ENCODE measurements around the gene USP28.
A peak's percentile ranks its signal among the peaks of the same experiment; 100 is the strongest.
"Not testable (repeated sequence)": the region's sequence is repeated elsewhere in the genome, so short reads cannot be mapped to it uniquely, and the experiment has no call there.

The USP28 gene

DNA sequence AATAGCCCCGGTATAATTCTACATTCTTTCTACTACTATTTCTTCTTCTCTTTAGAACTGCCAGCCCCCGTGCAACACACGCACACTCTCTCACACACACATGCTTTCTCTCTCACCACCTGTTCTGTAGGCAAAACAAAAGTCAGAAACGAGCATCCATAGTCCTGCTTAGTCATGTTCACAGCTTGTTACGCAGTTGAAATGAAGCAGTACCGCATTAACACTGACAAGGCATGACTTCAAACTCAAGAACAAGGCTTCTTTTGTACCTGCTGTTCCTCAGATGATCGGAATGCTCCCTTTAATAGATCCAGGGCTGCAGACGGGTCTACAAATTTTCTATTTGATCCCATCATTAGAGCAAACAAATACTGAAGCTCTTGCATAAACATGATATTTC lies 42.2 kb downstream of the USP28 start:
- DNase-seq: no peak

DNA sequence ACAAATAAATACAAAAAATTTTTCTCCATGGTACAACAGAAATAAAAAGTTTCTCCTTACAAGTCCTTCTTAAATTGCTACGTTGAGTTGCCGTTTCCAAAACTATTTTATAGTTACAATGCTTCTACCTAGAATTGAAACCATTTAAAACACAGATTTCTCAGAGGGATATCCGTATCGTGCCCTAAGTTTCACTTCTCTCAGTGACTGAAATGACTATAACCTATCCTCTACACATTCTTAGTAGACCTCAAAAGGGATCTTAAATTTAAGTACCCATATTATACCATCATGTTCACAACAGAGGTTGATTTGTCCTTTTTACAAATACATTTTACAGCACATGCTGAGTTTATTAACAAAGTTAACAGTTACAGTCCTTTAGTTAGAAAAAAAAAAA lies 44.1 kb downstream of the USP28 start:
- no peak for DNase-seq

GRCh38 chr11:113829751-113830150 lies 45.6 kb downstream of the USP28 start:
- DNase-seq: no peak

DNA sequence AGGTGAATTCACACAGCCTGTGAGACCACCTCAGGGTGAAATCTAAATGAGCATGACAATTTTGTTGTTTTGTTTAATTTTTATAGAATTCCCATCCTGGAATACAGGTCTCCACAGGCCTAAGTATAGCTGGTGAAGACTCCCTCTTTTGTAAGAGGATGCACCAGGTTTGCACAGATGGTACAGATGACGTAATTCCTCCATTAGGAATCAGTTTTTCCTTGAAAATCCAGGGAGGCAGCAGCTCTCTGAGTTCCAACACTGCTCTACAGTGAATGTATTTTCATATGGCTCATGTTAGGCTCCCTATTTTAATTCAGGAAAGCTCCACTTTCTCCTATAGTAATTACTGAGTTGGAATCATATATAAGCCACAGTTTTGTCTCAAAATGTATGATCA lies 47.2 kb downstream of the USP28 start:
- no peak for DNase-seq

DNA sequence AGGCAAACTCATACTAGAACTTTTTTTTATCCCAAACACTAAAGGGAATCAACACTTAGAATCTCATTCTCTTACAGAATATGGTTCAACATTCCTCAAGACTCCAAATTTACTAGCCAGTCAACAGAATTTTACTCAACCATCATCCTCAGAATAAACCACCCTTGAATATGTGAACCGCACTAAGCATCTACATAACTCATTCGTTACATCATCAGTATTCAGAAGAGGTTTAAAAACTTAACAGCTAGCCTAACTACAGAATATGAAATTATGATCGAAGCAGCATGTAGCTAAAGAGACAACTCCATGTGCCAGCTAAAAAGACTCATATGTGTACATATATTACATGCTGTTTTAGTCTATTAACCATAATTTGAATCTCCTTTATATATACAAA lies 47.9 kb downstream of the USP28 start:
- DNase-seq: no peak

DNA sequence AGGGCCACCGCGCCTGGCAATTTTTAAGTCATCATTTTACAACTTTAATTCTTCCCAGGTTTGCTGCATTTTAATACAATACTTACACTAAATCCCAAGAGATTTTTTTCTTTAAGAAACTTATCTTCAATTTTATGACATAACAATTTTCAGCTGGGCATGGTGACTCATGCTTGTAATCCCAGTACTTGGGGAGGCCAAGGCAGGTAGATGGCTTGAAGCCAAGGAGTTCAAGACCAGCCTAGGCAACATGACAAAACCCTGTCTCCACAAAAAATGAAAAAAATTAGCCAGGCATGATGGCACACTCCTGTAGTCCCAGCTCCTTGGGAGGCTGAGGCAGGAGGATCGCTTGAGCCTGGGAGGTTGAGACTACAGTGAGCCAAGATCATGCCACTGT lies 56.9 kb downstream of the USP28 start:
- DNase-seq: no peak

- no peak for DNase-seq
These were observed 57.7 kb downstream of the USP28 start for GRCh38 chr11:113817626-113818025.

DNA sequence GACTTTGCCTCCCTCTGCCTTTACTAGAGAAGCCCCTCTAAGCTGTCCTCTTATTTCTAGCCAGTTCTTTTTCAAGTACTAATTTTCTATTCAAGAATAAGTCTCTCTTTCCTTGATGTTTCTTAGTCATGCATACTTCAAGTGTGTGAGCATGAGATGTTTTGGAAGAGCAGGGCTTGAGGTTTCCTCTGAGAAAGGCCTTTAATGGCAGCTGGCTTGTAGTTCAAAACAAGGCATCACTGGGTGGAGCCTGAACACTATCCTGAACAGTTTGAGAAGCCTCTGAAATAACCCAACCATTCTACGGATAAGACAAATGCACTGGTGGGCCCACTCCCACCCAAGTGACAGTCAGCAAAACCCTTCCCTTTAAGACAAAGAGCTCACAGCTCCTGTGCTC lies 58.2 kb downstream of the USP28 start:
- no peak for DNase-seq

GRCh38 chr11:113814181-113814580 lies 61.2 kb downstream of the USP28 start:
- DNase-seq: no peak

DNA sequence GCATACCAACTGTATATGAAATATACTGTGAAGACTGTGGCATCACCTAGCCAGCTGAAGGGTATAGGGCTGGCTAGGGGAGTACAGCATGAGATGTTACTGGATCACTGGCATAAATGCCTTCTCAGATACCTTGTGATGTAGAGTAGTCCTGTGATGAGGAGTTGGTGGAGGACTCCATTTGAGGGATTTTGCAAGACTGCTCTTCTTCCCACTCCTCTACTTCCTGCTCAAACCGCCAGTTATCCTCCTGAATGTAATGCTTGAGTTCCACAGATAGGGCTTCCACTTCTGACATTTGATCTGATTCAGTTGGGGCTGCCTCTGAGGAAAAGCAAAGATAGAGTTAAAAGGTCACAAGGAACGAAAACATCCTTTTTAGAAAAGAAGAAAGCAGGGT lies 66.4 kb downstream of the USP28 start:
- no peak for DNase-seq

GRCh38 chr11:113806406-113806805 lies 69.0 kb downstream of the USP28 start:
- no peak for DNase-seq

DNA sequence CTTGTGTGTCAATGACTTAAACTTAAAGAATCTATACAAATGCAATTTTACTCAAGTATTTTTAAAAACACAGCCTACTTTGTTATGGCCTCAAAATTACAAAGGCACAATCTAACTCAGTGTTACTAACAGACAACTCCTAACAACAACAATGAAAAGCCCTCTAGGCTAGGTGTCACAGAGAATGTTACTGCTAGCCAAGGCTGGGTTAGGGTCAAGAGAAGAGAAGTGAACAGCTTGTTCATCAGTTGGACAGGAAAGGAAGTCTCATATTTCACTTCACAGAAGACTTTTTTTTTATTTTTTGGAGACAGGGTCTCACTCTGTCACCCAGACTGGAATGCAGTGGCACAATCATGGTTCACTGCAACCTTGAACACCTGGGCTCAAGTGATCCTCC lies 69.7 kb downstream of the USP28 start:
- no peak for DNase-seq

GRCh38 chr11:113802621-113803020 lies 72.8 kb downstream of the USP28 start:
- no peak for DNase-seq

DNA sequence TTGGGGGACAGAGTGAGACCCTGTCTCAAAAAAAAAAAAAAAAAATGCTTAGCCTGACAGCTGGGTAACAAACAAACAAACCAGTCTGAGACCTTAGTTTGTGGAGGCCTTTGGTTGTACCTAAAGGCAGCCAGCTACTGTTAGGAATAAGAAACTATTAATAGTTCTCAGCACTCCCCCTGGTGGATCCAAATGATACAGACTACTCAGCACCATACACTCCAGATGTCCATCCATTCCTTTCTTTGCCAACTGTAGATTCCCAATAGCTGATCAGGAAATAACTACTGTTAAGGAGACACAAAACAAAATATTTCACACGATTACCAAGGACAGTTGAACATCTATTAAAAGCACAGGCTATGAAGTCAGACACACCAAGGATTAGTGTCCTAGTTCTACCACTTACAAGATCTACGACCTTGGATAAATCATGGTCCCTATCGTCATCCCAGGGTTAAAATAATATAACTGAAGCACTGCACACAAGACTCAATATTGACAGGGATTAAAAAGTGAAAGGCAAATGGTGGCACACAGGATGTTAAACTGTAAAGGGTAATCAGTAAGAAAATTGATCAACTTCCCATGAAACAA lies 78.6 kb downstream of the USP28 start:
- peak; percentile 13 for DNase-seq

GRCh38 chr11:113789675-113790320 lies 85.6 kb downstream of the USP28 start:
- DNase-seq: no peak

DNA sequence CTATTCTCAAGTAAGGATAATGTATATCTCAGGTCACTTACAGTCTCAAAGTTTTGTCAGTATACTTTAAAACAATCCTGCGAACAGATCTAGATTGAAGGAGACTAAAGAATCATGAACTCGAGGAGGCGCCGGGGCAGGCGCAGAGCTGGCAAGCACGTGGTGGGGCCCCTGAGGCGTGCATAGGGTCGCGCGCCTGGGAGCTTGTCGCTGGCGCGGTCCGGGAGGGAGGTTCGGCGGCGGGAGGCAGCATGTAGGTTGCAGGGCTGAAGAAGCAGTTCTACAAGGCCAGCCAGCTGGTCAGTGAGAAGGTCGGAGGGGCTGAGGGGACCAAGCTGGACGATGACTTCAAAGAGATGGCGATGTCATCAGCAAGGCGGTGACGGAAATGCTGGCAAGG lies 86.4 kb downstream of the USP28 start:
- DNase-seq: not testable (repeated sequence)

DNA sequence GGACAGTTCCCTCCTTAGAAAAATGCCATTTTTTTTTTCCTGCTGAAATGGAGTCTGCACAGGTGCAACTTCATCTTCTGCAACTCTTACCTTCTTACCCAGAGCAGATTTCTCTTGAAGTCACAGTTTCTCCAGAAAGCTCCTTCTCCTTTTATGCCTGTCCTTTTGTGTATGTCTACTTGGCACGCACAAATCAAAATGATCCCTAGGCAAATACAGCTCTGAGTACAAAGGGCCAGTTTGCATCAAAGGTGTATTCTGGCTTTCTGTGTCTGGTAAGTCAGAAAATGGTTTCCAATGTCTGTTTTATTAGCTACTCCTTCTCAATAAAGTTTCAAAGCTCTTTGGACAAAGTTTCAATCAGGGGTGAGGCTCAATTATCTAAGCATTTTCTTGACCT lies 93.2 kb downstream of the USP28 start:
- no peak for DNase-seq

DNA sequence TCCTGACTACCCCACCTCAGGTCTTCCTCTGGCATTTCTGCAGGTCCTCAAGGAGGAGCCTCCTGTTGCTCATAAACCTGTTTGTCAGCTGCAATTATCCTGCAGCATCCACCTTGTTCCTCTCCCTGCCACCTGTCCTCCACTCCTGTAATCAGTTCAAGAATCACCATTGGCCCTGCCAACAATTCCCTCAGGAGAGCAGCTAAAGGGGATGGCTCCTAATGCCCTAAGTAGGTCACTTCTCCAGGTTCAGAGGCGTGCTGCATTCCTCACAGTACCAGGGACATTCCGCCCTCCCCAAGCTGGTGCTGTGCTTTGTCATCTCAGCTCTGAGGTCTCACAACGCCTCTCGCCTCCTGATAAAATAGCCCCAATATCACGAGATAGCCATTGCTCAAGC lies 93.7 kb downstream of the USP28 start:
- DNase-seq: no peak

DNA sequence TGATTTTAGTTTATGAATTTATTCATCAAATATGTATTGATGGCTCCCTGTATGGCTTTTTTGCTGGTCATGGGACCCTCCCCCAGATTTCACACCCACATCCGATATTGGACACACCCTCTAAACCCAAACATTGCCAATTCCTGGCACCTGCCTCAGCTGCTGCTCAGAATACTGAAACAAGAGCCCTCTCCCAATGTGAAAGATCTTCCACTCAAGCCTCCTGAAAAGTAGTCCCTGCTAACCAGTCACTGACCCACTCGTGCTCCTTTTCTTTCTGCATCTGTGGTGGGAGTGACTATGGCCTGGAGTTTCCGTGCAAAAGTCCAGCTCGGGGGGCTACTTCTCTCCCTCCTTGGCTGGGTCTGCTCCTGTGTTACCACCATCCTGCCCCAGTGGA lies 95.9 kb downstream of the USP28 start, which contains the start of gene CLDN25:
Gene CLDN25, plus strand, starts transcription at position 301 of the 400 bp plus-strand sequence. Its CDS starts 0 bp downstream, at position 301.
- no peak for DNase-seq

- peak; percentile 17 for DNase-seq
These were observed 97.1 kb downstream of the USP28 start for GRCh38 chr11:113778111-113778910.

GRCh38 chr11:113774174-113774503 lies 101.2 kb downstream of the USP28 start:
- no peak for DNase-seq

DNA sequence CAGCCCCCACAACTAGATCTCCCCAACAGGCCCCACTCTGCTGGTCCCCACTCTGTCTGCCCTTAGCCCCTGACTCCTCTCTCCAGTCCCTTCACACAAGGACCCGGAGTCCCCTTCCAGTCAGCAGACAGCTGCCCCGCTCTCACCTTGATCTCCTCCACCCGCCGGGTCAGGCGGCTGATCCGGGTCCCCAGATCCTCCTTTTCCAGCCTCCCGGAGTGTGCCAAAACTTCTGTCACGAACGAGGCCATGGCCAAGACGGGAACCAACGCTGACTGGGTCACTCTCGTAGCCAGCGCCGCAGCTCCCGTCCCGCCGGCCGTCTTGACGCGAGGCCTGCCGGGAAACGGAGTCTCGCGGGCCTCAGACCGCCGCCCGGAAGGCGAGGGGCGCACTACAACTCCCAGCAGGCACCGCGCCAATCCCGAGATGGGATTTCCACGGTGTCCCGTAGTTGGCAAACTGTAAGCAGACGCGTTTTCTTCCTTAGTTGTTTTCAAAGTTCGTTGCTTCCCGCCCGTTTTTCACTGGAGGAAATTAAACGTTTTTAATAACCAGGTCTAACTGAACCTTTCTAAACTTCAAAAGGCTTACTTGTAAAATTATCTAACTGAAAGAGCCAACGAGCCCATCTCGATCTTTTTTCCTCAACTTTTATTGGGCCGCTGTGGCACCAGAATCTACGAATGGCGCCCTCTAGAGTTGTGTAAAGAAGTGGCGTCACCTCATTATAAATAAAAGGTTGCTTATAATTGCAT lies 101.8 kb downstream of the USP28 start, which contains the start of gene ZW10:
Gene ZW10, minus strand, starts transcription at position 277 of the 758 bp plus-strand sequence. Its CDS starts 26 bp downstream, at position 251.
- peak; percentile 82 for DNase-seq

GRCh38 chr11:113773092-113773415 lies 102.3 kb downstream of the USP28 start:
- no peak for DNase-seq

DNA sequence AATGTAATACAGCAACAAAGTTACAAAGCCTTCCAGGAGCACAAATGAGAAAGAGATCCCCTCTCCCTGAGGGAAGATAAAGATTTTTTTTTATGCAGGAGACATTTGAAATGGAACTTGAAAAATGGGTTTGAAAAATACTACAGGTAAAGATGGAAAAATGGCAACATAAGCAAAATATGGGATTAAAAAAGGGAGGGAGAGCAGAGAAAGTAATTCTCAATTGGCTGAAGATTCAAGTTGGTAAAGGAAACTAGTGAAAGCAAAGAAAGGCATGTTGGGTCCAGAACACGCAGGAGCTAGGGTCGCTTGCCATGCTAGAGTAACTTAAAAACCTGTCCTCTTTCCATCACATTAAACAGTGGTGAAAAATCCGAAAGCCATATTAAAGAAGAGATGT lies 103.4 kb downstream of the USP28 start:
- no peak for DNase-seq
